HG03025 (cell line): Measurements from ENCODE around the gene RHOV.

Source experiments
- ATAC-seq: cut with Tn5 transposase; IDR thresholded peaks from one replicate; pipeline ENCODE4 v1.9.1; 2021; ENCODE audit warnings: mild to moderate bottlenecking, moderate library complexity; ENCODE audit not compliant: unreplicated experiment, low FRiP score

The RHOV gene

DNA sequence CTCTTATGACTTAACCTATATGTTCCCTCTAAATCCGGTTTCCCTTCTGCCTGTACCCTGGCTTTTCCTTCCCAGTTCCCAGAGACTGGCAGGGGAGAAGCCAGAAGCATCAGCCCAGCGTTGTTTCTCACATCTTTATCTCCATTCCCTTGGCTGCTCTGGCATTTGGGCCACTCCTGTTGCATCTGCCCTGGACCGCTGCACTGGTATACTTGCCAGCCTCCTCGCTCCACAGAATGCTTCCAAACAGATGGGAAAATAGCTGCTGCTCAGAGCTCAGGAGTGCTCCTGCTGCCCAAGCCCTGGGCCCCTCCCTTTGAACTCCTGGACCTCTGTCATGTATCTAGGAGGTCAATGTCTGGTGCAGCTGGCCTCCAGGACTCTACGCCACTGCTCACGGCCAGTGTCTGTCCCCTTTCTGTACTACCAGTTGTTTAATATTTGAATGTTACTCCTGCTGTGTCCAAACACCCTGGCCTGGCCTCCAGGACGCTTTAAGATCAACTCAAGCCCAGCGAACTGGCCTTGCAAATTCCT, 23.4 kb downstream of the RHOV start:
- ATAC-seq = no peak

DNA sequence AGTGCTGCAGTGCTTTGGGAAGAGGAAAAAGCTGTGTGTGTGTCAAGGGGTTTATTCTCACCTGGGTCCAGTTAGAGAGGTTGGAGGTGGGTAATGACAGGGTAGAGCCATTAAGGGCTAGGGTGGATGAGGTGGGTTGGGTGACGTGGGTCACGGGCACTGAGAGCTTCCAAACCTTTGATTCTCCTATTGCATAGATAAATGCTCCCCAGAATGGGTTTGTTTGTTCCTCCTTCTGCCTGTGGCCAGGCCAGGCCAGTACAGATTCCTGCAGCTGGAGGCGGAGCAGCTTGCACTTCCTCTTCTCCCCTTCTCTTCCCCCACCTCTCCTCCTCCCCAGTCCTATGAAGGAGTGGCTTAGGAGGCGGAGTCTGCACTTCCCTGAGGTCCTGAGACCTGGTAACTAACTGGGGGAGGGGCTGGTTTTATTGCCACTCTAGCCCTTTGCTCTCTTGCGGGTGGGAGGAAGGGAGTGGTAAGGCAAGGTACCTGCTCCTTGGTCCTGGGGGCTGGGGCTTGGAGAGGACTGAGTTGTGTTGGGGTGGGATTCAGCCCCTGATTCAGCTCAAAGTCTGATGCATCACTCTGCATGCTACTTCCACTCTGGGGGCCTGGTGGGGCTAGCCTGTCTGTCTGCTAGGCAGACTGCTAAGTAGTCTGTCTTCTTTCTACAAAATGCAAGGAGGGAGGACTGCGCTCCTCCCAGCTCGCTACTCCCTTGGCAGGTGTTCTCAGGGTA, 26.6 kb downstream of the RHOV start:
- no peak for ATAC-seq

DNA sequence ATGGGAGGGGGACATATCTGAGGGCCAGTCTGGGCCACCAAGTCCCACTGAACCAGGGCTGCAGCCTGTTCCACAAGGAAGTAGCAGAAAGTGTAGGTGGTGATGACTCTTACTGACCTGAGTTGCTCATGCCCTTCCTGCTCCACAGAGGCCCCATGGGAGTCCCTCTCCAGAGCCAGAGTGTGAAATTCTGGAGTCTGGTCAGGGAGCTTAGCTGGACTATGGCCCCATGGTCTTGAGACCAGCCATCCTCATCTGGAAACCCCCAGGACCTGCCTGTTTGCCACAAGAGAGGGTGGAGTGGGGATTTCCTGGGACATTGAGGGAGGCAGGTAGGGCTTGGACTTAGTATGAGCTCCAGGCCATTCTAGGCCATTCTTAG, 27.2 kb downstream of the RHOV start:
- ATAC-seq = no peak

DNA sequence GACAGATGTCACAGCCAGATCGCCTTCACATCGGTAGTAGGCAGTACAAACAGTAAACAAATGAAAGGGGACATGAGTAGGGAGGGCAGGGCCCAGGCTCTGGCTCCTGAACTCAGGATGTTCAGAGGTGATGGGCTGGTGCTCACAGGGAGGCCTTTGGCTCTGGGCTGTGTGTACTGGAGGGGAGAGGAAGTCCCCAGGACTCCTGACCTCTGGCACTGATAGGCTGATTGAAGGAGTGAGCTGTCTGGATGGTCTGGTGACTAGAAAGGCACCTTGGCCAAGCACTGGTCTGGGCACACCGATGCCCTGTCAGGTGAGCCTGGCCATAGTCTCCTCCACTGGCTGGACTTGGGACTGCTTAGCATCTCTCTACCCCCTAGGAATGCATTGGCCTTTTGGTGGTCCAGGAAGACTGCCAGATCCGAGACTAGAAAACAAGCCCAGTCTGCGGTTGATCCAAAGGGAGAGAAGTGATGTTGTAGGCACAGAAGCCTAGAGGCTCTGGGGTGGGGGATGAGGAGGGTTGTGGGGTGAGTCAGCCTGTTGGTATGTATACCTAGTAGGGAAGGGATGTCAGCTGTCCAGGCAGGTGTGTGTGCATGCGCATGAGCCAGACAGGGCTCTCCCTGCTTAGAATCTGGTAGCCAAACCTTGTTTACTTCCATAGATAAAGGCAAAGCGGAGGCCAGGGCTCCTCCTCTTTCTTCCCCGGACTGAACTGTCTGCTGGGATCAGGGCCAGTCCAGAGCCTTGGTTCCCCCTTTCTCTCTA, 28.3 kb downstream of the RHOV start:
- no peak for ATAC-seq

DNA sequence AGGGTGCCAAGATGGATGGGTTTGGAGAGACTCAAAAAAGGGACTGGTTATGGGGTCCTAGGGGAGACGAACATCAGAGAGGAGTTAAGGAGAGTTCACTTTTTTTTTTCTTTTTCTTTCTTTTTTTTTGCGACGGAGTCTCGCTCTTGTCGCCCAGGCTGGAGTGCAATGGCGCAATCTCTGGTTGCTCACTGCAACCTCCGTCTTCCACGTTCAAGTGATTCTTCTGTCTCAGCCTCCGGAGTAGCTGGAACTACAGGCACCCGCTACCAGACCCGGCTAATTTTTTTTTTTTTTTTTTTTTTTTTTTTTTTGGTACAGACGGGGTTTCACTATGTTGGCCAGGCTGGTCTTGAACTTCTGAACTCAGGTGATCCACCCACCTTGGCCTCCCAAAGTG, 29.0 kb downstream of the RHOV start:
- no peak for ATAC-seq

DNA sequence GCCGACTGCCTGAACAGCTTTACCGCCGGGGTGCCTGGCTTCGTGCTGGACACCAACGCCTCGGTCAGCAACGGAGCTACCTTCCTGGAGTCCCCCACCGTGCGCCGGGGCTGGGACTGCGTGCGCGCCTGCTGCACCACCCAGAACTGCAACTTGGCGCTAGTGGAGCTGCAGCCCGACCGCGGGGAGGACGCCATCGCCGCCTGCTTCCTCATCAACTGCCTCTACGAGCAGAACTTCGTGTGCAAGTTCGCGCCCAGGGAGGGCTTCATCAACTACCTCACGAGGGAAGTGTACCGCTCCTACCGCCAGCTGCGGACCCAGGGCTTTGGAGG, 29.4 kb downstream of the RHOV start:
- ATAC-seq = no peak

DNA sequence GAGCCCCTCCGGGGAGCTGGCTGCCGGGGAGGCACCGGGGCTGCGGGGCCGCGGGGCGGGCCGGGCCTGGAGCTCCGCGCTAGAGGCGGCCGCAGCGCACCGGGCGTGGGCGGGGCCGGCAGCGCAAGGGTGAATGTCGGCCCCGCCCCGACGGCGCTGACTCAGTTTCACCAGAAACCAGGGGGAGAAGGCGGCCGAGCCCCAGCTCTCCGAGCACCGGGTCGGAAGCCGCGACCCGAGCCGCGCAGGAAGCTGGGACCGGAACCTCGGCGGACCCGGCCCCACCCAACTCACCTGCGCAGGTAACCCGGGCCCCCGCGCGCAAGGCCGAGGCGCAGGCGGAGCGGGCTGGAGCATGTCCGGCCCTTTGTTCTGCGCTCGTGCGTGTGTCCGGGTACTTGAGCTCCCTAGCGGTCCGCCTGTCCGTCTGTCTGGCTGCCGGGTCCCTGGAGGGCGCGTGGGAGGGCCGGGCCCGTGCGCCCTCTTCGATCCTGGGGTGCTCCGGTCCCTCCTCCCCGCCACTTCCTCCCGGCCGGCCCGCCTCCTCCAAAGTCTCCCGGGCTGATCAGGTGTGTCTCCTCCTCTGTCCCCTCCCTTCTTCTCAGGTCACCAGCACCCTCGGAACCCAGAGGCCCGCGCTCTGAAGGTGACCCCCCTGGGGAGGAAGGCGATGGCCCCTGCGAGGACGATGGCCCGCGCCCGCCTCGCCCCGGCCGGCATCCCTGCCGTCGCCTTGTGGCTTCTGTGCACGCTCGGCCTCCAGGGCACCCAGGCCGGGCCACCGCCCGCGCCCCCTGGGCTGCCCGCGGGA, 29.9 kb downstream of the RHOV start, which contains the start of gene SPINT1:
SPINT1 (plus strand) TSS at position 164 of the 811 bp plus-strand sequence; CDS start at position 671, 507 bp downstream.
- no peak for ATAC-seq

DNA sequence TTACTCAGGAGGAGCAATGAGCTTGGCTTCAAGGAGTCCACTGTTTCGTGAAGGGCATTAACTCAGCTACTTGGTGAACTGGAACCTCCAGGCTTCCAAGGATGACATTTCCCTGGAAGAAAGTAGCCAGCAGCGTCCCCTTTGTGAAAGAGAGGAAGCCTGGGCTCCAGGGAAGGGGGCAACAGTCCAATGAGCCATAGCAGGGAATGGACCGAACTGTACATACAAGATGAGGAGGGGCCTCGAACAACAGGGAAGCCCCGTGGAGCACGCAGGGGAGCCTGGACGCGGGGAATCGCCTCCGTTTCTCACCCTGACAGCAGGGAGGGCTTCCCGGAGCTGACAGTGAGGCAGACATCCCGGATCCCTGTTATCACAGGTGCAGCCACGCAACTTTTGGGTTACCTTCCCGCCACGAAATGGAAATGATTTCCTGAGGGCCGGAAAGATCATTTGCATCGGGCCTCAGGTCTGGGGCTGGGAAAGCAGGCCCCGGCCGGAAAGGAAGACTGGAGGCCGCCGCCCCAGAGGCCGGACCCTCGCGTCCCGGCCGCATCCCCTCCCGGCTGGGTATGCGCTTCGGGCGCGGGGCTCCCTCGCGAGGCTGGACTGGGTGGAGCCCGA, 30.7 kb downstream of the RHOV start:
- no peak for ATAC-seq

DNA sequence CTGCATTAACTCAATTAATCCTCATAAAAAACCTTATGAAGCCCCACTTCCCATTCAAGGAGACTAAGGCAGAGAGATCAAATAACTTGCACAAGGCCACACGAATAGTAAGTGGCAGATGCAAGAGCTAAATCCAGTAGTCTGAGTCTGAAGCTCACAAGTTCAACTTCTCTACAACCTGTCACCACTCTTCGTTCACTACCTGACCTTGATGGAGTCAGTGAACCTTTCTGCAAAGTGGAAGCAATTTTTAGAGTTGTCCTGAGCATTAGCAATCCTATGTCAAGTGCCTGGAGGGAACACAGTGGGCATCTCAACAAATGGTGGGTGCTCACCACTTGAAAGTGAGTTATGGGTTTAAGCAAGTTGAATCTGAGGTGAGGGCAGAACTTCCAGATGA, 32.3 kb downstream of the RHOV start:
- ATAC-seq = no peak

DNA sequence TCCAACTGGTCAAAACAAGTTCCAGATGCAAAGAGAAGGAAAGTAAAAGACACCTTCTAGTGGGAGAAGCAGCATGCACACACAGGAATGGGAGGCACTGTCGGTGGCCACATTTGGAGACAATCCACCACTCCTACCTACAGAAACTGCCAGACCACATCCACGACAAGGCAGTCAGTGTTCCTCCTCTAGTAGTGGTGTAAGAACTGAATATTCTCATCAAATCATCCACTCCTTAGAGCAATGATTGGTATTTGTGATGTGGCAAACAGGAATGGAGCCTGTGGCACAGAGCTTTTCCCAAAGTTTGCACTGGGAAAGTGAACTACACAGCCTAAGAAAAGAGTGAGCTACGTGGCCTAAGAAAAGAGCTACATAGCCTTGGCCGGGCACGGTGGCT, 35.3 kb downstream of the RHOV start:
- no peak for ATAC-seq

DNA sequence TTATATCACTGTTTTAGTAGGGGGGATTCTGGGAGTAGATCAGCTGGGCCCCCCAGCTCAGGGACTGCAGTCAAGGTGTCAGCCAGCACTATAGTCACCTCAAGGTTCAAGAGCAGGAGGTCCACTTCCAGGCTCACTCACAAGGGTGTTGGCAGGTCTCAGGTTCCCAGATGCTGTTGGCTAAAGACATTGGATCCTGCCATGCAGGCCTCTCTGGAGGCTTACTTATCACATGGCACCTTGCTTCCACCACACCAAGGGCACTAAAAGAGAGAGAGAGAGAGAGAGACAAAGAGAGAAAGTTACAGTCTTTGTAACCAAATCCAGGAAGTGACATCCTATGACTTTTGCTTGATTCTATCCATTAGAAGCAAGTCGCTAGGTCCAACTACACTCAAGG, 38.0 kb downstream of the RHOV start:
- ATAC-seq = no peak

DNA sequence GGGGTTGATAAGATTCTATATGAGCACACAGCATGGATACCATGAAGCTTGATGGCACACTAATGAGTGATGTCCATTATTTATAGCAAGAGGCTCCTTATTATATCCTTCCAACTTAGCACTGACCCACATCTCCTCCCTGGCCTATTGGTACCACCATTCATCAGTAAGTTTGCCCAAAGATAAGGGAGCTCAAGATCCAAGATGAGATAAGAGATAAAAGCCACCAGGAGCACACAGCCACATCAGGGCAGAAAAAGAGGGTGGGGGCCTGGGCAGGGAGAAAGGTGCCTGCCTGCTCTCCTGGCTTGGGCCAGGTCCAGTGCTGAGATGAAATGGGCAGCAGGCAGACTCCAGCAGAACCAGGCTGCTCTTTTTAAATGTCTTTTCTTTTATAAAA, 41.1 kb downstream of the RHOV start:
- ATAC-seq = no peak

DNA sequence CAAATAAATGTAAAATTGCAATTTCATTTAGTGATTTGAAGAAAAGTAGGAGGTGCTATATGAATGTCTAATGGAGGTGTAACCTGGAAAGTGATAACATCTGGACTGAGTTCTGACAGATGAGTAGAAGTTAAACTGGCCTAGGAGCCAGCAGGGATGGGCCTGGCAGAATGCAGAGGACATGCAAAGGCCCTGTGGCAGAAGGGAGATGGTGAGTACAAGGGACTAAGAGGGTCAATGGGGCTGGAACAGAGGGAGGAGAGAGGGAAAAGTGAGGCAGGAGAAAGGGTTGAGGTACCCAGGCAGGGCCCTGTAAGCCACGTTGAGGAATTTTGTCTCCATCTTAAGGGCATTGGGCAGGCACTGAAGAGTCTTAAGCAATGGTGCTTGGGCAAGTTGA, 42.2 kb downstream of the RHOV start:
- no peak for ATAC-seq

DNA sequence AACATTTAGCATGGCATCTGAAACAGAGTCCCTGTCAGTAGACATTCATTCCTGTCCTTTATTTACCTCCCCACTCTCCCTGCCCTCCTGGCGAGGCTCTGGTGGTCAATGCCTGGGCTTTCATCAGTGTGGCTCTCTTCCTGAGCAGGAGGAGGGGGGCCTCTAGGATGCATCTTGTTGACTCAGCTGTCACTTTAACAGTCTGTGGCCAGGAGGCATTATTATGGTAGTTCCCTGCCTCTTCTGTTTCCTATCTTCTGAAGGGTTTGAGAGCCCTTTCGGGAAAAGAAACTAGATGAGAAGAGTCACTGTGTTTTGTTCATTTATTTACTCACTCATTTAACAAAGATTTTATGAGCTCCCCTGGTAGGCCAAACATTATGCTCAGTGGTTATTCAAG, 43.1 kb downstream of the RHOV start:
- ATAC-seq = no peak

DNA sequence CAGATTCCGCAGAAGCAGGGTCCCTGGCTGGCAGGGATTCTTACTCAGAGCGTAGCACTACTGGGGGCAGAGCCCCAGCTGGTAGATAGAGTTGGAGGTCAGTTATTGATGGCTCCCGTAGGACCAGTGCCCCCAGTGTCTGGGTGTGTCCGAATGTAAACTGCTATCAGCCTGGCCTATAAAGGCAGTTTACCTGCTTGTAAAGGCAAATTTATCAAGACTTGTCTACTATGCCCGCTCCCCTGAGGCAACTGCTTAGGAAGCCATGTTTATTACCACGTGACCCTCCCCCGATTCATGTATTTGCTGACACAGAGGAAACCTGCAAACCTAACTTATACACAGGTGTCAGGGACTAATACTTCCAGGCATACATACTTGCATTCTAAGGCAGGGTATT, 44.9 kb downstream of the RHOV start:
- no peak for ATAC-seq

DNA sequence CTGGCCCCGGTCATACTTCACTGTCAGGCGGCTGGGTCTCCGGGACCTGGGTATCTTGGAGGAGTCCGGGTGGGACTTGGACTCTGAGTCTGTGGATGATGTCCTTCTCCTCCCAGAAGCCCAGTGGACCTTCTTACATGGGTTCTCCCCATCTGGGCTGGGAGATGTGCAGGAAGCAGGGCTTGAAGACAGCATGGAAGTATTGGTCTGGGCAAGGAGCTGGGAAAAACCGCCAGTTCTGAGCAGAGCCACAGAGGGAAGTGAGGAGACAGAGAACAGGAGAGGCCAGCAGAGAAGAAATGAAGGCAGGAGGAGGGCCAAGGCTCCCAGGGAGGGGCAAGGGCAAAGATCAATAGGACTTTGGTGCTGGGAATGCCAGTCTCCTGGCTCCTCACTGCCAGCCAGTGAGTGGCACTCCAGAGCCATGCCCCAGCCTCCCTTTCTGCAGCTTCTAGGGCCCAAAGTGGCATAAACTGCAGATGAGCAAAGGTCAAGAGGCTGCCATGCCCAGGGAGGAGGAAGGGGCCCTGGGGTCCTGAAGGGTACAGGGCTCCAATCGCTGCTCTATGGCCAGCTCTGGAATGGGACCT, 45.5 kb downstream of the RHOV start, which contains the start of gene PPP1R14D:
PPP1R14D (minus strand) TSS at position 262 of the 590 bp plus-strand sequence; CDS start at position 195, 67 bp downstream.
- no peak for ATAC-seq

DNA sequence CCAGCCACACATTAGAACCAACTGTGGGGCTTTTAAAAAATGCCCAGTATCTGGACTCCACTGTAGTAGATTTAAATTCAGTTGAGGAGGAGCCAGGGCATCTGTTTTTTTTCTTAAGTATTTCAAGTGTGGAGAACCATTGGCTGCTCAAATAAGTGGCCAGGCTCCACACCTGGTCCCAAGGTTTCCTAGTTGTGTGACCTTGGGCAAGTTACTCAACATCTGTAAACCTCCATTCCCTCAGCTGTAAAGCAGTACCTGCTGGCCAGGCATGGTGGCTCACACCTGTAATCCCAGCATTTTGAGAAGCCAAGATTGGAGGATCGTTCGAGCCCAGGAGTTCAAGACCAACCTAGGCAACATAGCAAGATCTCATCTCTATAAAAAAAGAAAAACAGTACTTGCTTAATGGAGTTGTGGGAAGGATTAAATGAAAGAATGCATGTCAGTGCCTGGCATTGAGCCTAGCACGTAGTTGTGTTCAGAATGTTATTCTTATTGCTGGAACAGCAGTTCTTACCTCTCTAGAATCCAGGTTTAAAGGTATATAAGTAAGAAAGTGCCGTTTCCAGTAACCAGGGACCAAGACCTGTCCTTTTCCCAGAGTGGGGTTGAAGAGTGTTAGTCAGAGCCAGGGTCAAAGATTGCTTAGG, 47.5 kb downstream of the RHOV start:
- no peak for ATAC-seq

DNA sequence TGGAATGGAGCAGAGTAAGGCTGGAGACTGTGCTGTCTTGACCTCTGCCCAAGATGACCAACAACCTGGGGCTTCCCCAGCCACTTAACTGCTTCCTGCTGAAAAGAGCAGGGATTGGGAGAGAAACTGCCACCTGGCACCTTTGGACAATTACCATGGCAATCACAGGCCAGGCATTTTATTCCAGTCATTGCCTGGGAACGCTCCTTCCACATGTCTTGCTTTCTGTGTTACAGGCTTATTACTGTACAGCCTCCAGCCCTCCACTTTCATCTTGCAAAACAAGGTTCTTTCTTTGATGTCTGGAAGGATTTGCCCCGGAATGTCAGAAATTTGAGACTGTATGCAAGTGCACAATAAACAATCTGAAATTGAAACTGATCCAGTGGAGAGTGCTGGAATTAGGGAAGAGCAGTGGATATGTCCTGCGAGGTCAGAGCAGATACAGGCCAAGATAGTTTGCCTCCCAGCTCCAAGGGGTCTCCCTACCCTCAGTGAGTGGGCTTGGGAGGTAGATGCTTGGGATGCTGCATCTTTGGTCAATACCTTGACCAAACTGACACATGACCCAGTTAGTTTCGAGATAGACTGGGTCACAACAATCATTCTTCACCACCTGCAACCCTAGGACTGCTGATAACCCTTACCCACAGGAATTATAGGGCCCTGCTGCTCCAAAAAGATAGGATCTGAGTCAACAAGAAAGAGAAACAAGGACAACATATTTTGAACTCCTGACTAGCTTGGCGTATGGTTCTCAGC, 48.2 kb downstream of the RHOV start:
- no peak for ATAC-seq
